HEK293 (cell line): Measurements from ENCODE around the gene SLC2A3.
"Not testable (repeated sequence)": the region's sequence is repeated elsewhere in the genome, so short reads cannot be mapped to it uniquely, and the experiment has no call there.

Source experiments
- CTCF ChIA-PET: fragments of 350-600 bp; formaldehyde crosslinking; extraction: SDS; loops from one replicate; lab custom pipeline; 2021; ENCODE audit warnings: antibody characterized with exemption; lab: Yijun Ruan, JAX
- POLR2A ChIA-PET: fragments of 300-600 bp; formaldehyde crosslinking; extraction: SDS; loops from one replicate; lab custom pipeline; 2020; ENCODE audit warnings: antibody characterized with exemption, inconsistent platforms; lab: Yijun Ruan, JAX
- H3K27ac ChIP-seq: fragments of 200-500 bp; sonication (Bioruptor generic); 2 replicates; pipeline ENCODE4 v1.5.1; 2014; ENCODE audit warnings: low read depth, low read length, control low read depth, inconsistent platforms; ENCODE audit errors: extremely low read depth
- H3K36me3 ChIP-seq, 2 experiments: fragments of 200-500 bp in 1 of 2; sonication (Bioruptor generic) in 1 of 2; 1 replicate in 1 of 2; 2 replicates in 1 of 2; pipeline ENCODE4 v1.5.1; 2014 to 2017; ENCODE audit warnings: inconsistent platforms in 2 of 2, low read length in 2 of 2; ENCODE audit not compliant: control insufficient read depth in 2 of 2, insufficient read depth in 1 of 2
- H3K4me1 ChIP-seq: fragments of 200-500 bp; sonication (Bioruptor generic); 2 replicates; pipeline ENCODE4 v1.5.1; 2014; ENCODE audit warnings: mild to moderate bottlenecking, low read length, inconsistent platforms; ENCODE audit not compliant: control insufficient read depth, insufficient read depth
- H3K4me3 ChIP-seq: 2 replicates; pipeline ENCODE4 v1.5.1; 2011; ENCODE audit warnings: low read depth, mild to moderate bottlenecking, control low read depth, low read length, moderate library complexity
- H3K9me3 ChIP-seq: fragments of 200-500 bp; sonication (Bioruptor generic); 2 replicates; pipeline ENCODE4 v1.5.1; 2014; ENCODE audit warnings: low read depth, low read length, inconsistent platforms; ENCODE audit not compliant: control insufficient read depth, insufficient read depth
- FEZF1 ChIP-seq: fragments of 450-650 bp; formaldehyde crosslinking; IDR thresholded peaks from 2 replicates; pipeline ENCODE4 v1.5.1; 2016; ENCODE audit warnings: missing biosample characterization, missing genetic modification characterization
- KLF1 ChIP-seq: fragments of 450-650 bp; formaldehyde crosslinking; IDR thresholded peaks from 2 replicates; pipeline ENCODE4 v1.5.1; 2016; ENCODE audit warnings: missing biosample characterization, missing genetic modification characterization
- KLF16 ChIP-seq: fragments of 450-650 bp; formaldehyde crosslinking; IDR thresholded peaks from 2 replicates; pipeline ENCODE4 v1.5.1; 2017; ENCODE audit warnings: missing biosample characterization, missing genetic modification characterization
- MEIS1 ChIP-seq: sonication (generic); formaldehyde crosslinking; IDR thresholded peaks from 2 replicates; pipeline ENCODE4 v1.8.1; 2022; ENCODE audit warnings: missing genetic modification reagents, mild to moderate bottlenecking, borderline replicate concordance
- MYNN ChIP-seq: fragments of 450-650 bp; formaldehyde crosslinking; IDR thresholded peaks from 2 replicates; pipeline ENCODE4 v1.5.1; 2016; ENCODE audit warnings: missing biosample characterization, missing genetic modification characterization, borderline replicate concordance
- SCRT2 ChIP-seq: fragments of 450-650 bp; formaldehyde crosslinking; IDR thresholded peaks from 2 replicates; pipeline ENCODE4 v1.5.1; 2016; ENCODE audit warnings: missing biosample characterization, missing genetic modification characterization
- ZIC2 ChIP-seq: fragments of 450-650 bp; formaldehyde crosslinking; IDR thresholded peaks from 2 replicates; pipeline ENCODE4 v1.5.1; 2016; ENCODE audit warnings: missing biosample characterization, missing genetic modification characterization
- ZNF366 ChIP-seq: fragments of 450-650 bp; formaldehyde crosslinking; conservative IDR thresholded peaks from 2 replicates; pipeline ENCODE4 v1.5.1; 2016; ENCODE audit warnings: missing biosample characterization, missing genetic modification characterization
- ZNF37A ChIP-seq: fragments of 450-650 bp; IDR thresholded peaks from 2 replicates; pipeline ENCODE4 v1.5.1; 2018; ENCODE audit warnings: missing biosample characterization, missing genetic modification characterization
- ZNF394 ChIP-seq: fragments of 450-650 bp; formaldehyde crosslinking; IDR thresholded peaks from 2 replicates; pipeline ENCODE4 v1.5.1; 2016; ENCODE audit warnings: missing biosample characterization, missing genetic modification characterization, mild to moderate bottlenecking, moderate library complexity, borderline replicate concordance
- ZNF404 ChIP-seq: fragments of 450-650 bp; formaldehyde crosslinking; IDR thresholded peaks from 2 replicates; pipeline ENCODE4 v1.5.1; 2017; ENCODE audit warnings: missing biosample characterization, missing genetic modification characterization
- ZNF585B ChIP-seq: fragments of 450-650 bp; formaldehyde crosslinking; IDR thresholded peaks from 2 replicates; pipeline ENCODE4 v1.5.1; 2016; ENCODE audit warnings: missing biosample characterization, missing genetic modification characterization
- ZNF658 ChIP-seq: fragments of 450-650 bp; formaldehyde crosslinking; IDR thresholded peaks from 2 replicates; pipeline ENCODE4; 2016; ENCODE audit warnings: missing biosample characterization, missing genetic modification characterization
- ZNF747 ChIP-seq: fragments of 450-650 bp; formaldehyde crosslinking; IDR thresholded peaks from 2 replicates; pipeline ENCODE4 v1.5.1; 2016; ENCODE audit warnings: missing biosample characterization, missing genetic modification characterization
- ZNF830 ChIP-seq: fragments of 450-650 bp; IDR thresholded peaks from 2 replicates; pipeline ENCODE4 v1.5.0; 2018; ENCODE audit warnings: missing biosample characterization, missing genetic modification characterization, low read depth, mild to moderate bottlenecking, moderate library complexity
- ZSCAN30 ChIP-seq: fragments of 450-650 bp; IDR thresholded peaks from 2 replicates; pipeline ENCODE4 v1.5.1; 2018; ENCODE audit warnings: missing biosample characterization, mild to moderate bottlenecking, missing genetic modification characterization, moderate library complexity
- TF ChIP-seq, protein P1 (sequence below): fragments of 450-650 bp; formaldehyde crosslinking; IDR thresholded peaks from 2 replicates; pipeline ENCODE4 v1.5.1; 2017; ENCODE audit warnings: missing biosample characterization, missing genetic modification characterization
- TF ChIP-seq, protein P2 (sequence below): fragments of 450-650 bp; formaldehyde crosslinking; IDR thresholded peaks from 2 replicates; pipeline ENCODE4 v1.5.1; 2017; ENCODE audit warnings: missing biosample characterization, missing genetic modification characterization
- TF ChIP-seq, protein P3 (sequence below): fragments of 450-650 bp; IDR thresholded peaks from 2 replicates; pipeline ENCODE4 v1.5.1; 2018; ENCODE audit warnings: missing biosample characterization, mild to moderate bottlenecking, missing genetic modification characterization
- TF ChIP-seq, protein P4 (sequence below): fragments of 450-650 bp; formaldehyde crosslinking; IDR thresholded peaks from 2 replicates; pipeline ENCODE4 v1.5.1; 2016; ENCODE audit warnings: missing biosample characterization, missing genetic modification characterization
- TF ChIP-seq, protein P5 (sequence below): sonication (generic); formaldehyde crosslinking; IDR thresholded peaks from 2 replicates; pipeline ENCODE4 v1.8.1; 2022; ENCODE audit warnings: mild to moderate bottlenecking, moderate library complexity, missing genetic modification reagents

Gene SLC2A3

DNA sequence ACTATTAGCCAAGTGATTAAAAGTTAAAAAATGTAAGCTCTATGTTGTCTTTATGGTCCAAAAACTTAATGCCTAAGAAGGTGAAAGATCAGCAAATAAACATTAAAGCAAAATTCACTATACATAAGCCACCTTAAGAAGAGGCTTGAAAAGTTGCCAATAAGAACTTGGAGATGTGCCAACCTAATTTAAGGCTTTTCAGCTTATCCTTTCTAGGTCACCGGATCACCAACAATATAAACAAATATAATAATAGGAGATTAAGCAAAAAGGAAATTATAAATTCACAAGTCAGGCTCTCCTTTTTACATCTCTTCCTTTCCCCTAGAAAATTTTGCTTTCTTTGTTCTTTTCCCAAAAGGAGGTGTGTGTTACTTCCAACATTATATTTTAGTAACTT lies 30.9 kb downstream of the SLC2A3 start:
- POLR2A ChIA-PET, result interaction anchor here (0.5 kb wide), 1 partner anchor 194 kb away, joined by 3 read pairs; no protein-coding TSS in a partner anchor
- TF ChIP-seq MYNN (tag by site-specific recombination) (no peak), ZNF366 (tag by site-specific recombination) (peak; percentile 20; the same call in 1 of the 2 replicates), ZNF394 (tag by site-specific recombination) (peak; percentile 41; the same call in 1 of the 2 replicates)
- TF ChIP-seq, protein P1, sequence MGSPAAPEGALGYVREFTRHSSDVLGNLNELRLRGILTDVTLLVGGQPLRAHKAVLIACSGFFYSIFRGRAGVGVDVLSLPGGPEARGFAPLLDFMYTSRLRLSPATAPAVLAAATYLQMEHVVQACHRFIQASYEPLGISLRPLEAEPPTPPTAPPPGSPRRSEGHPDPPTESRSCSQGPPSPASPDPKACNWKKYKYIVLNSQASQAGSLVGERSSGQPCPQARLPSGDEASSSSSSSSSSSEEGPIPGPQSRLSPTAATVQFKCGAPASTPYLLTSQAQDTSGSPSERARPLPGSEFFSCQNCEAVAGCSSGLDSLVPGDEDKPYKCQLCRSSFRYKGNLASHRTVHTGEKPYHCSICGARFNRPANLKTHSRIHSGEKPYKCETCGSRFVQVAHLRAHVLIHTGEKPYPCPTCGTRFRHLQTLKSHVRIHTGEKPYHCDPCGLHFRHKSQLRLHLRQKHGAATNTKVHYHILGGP, result 0 out of 2 replicates have a peak, but pooled peaks have one; percentile 31
- TF ChIP-seq, protein P2, sequence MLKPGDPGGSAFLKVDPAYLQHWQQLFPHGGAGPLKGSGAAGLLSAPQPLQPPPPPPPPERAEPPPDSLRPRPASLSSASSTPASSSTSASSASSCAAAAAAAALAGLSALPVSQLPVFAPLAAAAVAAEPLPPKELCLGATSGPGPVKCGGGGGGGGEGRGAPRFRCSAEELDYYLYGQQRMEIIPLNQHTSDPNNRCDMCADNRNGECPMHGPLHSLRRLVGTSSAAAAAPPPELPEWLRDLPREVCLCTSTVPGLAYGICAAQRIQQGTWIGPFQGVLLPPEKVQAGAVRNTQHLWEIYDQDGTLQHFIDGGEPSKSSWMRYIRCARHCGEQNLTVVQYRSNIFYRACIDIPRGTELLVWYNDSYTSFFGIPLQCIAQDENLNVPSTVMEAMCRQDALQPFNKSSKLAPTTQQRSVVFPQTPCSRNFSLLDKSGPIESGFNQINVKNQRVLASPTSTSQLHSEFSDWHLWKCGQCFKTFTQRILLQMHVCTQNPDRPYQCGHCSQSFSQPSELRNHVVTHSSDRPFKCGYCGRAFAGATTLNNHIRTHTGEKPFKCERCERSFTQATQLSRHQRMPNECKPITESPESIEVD (tag by site-specific recombination), result peak; percentile 67
- Histone ChIP-seq H3K36me3 (no peaks in the 10 kb centered on the region), H3K27ac (no peak overlapping the region), H3K9me3 (no peaks in the 10 kb centered on the region), H3K4me3 (no peak overlapping the region), H3K4me1 (peaks cover 12% of the 10 kb centered on the region)
- CTCF ChIA-PET, result interaction anchor here (1.2 to 2.7 kb wide), 2 partner anchors 29 to 107 kb away, joined by 5 to 8 read pairs; no protein-coding TSS in a partner anchor

DNA sequence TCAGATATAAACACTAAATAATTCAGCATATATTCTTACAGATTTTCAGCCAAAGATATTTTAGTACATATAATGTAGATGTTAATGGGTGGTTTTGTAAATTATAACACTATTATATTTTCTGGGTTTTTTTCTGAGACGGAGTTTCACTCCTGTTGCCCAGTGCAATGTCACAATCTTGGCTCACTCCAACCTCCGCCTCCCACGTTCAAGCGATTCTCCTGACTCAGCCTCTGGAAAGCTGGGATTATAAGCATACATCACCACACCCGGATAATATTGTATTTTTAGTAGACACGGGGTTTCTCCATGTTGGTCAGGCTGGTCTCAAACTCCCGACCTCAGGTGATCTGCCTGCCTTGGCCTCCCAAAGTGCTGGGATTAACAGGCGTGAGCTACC lies 33.6 kb downstream of the SLC2A3 start:
- H3K36me3 ChIP-seq, H3K27ac ChIP-seq, CTCF ChIA-PET, H3K9me3 ChIP-seq, H3K4me3 ChIP-seq: not testable (repeated sequence)
- POLR2A ChIA-PET, result interaction anchor here (0.6 kb wide), 2 partner anchors 17 to 164 kb away, joined by 3 read pairs; no protein-coding TSS in a partner anchor
- H3K4me1 ChIP-seq, result peaks cover 12% of the 10 kb centered on the region

DNA sequence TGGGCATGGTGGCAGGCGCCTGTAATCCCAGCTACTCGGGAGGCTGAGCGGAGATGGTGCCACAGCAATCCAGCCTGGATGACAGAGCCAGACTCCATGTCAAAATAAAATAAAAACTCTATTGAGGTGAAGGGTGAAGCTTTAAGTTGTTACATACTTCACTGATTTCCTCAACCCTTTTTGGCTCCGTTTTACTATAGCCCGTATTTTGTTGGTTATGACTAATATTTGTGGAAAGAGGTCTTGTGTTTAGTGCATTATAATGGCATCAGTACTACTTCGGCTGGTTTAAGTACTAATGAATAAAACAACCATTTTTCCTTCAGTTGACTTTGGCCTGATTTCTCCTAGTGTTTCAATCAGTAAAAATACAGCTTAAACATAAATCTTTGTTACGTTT lies 36.2 kb downstream of the SLC2A3 start:
- no peaks in the 10 kb centered on the region for H3K36me3 ChIP-seq
- H3K27ac ChIP-seq, result no peak overlapping the region
- ChIA-PET CTCF (no interaction called here), POLR2A (no interaction called here)
- H3K4me3 ChIP-seq, result no peak overlapping the region
- H3K9me3 ChIP-seq, result no peaks in the 10 kb centered on the region
- H3K4me1 ChIP-seq, result 0 out of 2 replicates have a peak, but pooled peaks cover 2% of the 10 kb centered on the region
- TF ChIP-seq SCRT2 (tag by site-specific recombination) (no peak), ZNF585B (tag by site-specific recombination) (no peak), ZIC2 (tag by site-specific recombination) (no peak), KLF16 (tag by site-specific recombination) (no peak), ZSCAN30 (no peak), ZNF658 (no peak), ZNF366 (tag by site-specific recombination) (no peak), ZNF830 (tag by site-specific recombination) (no peak), MEIS1 (CRISPR knock-in tag) (no peak), ZNF747 (tag by site-specific recombination) (no peak), ZNF404 (no peak), ZNF37A (tag by site-specific recombination) (no peak), ZNF394 (tag by site-specific recombination) (no peak), KLF1 (tag by site-specific recombination) (no peak), FEZF1 (tag by site-specific recombination) (no peak)
- TF ChIP-seq, protein P3, sequence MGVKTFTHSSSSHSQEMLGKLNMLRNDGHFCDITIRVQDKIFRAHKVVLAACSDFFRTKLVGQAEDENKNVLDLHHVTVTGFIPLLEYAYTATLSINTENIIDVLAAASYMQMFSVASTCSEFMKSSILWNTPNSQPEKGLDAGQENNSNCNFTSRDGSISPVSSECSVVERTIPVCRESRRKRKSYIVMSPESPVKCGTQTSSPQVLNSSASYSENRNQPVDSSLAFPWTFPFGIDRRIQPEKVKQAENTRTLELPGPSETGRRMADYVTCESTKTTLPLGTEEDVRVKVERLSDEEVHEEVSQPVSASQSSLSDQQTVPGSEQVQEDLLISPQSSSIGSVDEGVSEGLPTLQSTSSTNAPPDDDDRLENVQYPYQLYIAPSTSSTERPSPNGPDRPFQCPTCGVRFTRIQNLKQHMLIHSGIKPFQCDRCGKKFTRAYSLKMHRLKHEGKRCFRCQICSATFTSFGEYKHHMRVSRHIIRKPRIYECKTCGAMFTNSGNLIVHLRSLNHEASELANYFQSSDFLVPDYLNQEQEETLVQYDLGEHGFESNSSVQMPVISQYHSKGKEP (tag by site-specific recombination), result no peak
- TF ChIP-seq, protein P4, sequence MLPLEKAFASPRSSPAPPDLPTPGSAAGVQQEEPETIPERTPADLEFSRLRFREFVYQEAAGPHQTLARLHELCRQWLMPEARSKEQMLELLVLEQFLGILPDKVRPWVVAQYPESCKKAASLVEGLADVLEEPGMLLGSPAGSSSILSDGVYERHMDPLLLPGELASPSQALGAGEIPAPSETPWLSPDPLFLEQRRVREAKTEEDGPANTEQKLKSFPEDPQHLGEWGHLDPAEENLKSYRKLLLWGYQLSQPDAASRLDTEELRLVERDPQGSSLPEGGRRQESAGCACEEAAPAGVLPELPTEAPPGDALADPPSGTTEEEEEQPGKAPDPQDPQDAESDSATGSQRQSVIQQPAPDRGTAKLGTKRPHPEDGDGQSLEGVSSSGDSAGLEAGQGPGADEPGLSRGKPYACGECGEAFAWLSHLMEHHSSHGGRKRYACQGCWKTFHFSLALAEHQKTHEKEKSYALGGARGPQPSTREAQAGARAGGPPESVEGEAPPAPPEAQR (tag by site-specific recombination), result no peak
- TF ChIP-seq, protein P5, sequence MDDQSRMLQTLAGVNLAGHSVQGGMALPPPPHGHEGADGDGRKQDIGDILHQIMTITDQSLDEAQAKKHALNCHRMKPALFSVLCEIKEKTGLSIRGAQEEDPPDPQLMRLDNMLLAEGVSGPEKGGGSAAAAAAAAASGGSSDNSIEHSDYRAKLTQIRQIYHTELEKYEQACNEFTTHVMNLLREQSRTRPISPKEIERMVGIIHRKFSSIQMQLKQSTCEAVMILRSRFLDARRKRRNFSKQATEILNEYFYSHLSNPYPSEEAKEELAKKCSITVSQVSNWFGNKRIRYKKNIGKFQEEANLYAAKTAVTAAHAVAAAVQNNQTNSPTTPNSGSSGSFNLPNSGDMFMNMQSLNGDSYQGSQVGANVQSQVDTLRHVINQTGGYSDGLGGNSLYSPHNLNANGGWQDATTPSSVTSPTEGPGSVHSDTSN (CRISPR knock-in tag), result no peak

DNA sequence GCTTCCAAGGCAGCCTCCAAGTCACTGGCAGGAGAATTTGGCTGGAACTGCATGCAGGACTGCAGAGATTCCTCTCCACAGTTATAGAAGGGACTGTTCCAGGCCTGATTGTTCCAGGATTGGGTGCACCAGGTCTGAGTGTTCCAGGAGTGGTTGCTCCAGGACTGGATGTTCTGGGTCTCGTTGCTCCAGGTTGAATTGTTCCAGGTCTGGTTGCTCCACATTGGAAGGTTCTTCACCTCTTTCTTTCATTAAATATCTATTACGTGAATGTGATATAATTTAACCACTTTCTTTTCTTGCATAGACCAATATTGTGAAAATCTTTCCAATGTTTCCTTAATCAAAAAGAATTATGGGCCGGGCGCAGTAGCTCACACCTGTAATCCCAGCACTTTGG lies 39.3 kb downstream of the SLC2A3 start:
- H3K4me3 ChIP-seq, POLR2A ChIA-PET, H3K9me3 ChIP-seq, H3K4me1 ChIP-seq, H3K27ac ChIP-seq, H3K36me3 ChIP-seq: not testable (repeated sequence)
- CTCF ChIA-PET, result interaction anchor here (1.0 kb wide), 1 partner anchor 36 kb away, joined by 3 read pairs; no protein-coding TSS in a partner anchor
